Sciatic nerve (tissue), 2 donors: ENCODE results near the gene PTPN3. TPM values are rescaled to one million over a fixed set of nuclear protein-coding genes. Genes with fewer than 3 reads are reported as not detected.

Source experiments
- ATAC-seq: fragments of 200-7000 bp; cut with Tn5 transposase; one replicate; pipeline ENCODE4 v1.9.1; 2020; ENCODE audit warnings: mild to moderate bottlenecking, moderate library complexity
- DNase-seq: peaks from one replicate; pipeline ENCODE4 v3.0.0-alpha.2; 2020; ENCODE audit warnings: low spot score
- intact Hi-C: fragments of 100-400 bp; cut with DNase I; formaldehyde crosslinking; loops from one replicate; pipeline ENCODE4 v1.14.2; 2022
- total RNA-seq: library from RNA; stranded (reverse); fragmentation: NEBNext Ultra II Directional; extraction: Animal tissue kit (Norgen Biotek cat#: 25700); gene quantifications from one replicate; pipeline ENCODE4 v1.2.1, GENCODE V29; 2021
- donor health status: DM: no; HTN: no; CAD: no.
- donor health status: DM: no; HTN: no; CAD: no.

Gene PTPN3
- total RNA-seq, 1 donor from 2014 or later, result 1.0 TPM

DNA sequence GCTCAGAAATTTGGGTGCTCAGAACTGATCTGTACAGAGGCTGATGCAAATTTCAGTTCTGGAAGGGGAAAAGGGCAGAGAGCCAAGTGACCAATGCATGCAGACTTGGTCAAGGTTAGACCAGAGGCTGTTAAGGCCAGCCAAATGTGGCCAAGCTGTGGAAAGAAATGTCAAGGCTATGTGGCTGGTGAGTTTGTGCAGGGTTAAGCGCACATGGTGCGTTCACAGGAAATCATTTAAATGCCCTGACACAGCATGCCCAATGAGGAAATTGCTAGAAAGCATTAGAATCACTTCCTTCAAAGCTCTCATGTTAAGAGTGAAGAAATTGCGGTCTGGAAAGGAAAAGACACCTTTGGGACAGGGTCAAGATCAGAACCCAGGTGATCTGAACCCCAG is 58.0 kb downstream of the PTPN3 start:
- intact Hi-C loops, result loop anchor here (10.0 kb wide), 1 partner anchor 75 kb away; no protein-coding TSS in a partner anchor
- peak; percentile 5 for ATAC-seq
- no peak for DNase-seq

DNA sequence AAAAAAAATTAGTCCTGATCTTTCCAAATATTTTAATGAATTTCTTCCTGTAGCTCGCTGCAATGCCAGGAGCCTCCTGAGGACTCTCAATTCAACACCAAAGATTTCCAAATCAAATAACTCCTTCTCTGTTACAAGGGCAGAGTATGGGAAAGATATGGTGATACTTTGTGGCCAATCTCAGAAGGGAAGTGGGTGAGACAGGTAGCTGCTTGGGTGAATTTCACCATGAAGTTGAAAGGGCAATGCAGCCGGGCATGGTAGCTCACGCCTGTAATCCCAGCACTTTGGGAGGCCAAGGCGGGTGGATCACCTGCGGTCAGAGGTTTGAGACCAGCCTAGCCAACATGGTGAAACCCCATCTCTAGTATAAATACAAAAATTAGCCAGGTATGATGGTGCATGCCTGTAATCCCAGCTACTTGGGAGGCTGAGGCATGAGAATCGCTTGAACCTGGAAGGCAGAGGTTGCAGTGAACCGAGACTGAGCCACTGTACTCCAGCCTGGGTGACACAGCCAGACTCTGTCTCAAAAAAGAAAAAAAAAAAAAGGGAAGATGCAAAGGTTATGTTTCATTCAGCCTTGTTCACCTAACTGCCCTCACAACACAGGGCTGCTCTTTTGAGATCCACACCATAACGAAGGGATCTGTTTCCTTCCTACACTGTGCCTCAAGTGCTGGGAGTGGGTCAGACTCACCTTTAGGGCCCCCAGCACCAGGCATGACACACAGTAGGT is 58.6 kb downstream of the PTPN3 start:
- no peak for ATAC-seq
- intact Hi-C loops, result loop anchor here (10.0 kb wide), 1 partner anchor 75 kb away; no protein-coding TSS in a partner anchor
- DNase-seq, result no peak

DNA sequence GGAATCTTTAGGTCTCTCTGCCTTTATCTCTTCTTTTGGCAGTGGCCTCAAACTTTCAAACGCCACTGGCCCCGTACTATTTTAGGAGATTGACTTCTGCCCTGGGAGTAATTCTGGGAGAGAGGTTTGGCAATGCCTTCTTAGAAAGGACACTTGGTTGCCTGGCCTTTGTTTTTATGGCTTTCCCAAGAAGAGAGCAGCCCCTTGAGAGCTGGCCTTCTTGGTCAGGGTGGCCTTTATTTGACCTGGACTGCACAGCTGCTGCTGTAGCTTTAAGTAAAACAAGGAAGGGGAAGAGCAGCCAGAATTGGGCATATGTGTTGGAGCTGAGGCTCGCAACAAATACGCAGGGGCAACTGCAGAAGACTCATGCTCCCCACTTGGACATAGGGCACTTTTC is 60.8 kb downstream of the PTPN3 start:
- DNase-seq, result no peak
- ATAC-seq, result peak; percentile 79
- intact Hi-C loops, result no loop called here

GRCh38 chr9:109436071-109436470 is 62.0 kb downstream of the PTPN3 start:
- ATAC-seq, result no peak
- intact Hi-C loops, result no loop called here
- no peak for DNase-seq

- ATAC-seq, result no peak
- intact Hi-C loops, result no loop called here
- no peak for DNase-seq
Observed at GRCh38 chr9:109433476-109433875, 64.6 kb downstream of the PTPN3 start.

DNA sequence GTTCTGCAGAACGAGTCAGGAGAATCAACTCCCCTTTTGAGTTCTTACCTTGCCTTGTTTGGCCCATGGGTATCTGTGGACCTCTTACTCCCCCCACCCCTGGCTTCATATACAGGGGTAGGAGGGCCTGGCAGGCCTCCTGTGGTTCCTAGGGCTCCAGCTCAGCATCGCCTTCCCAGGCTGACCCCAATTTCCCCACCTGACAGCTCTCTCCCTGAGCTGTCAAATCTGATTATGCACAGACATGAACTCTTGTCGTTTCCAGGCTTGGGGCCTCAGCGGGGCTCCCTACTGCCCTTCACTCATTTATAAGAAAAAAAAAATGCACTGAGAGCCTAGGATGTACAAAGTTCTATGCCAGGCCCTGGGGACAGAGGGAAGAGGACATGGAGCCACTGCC is 67.9 kb downstream of the PTPN3 start:
- intact Hi-C loops, result no loop called here
- DNase-seq, result no peak
- no peak for ATAC-seq

- ATAC-seq, result no peak
- intact Hi-C loops, result no loop called here
- DNase-seq, result no peak
Observed at GRCh38 chr9:109428854-109429253, 69.3 kb downstream of the PTPN3 start.

DNA sequence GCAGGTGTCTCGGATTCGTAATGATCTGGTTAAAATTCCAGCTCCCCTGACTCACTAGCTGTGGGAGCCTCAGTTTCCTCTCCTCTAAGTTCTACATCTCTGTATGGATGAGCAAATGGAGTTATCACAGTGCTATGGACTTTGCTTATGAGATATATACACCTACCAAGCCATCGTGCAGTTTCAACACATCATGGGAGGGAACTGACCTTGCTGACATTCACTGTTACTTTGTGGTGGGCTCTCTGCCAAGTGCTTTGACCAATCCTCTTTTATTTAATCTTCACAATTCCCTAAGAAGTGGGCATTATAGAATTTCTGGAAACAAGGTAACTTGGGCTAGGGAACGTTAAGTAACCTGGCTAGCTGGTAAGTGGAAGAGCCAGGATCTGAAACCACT is 70.2 kb downstream of the PTPN3 start:
- ATAC-seq (no peak), DNase-seq (no peak)
- intact Hi-C loops, result no loop called here

DNA sequence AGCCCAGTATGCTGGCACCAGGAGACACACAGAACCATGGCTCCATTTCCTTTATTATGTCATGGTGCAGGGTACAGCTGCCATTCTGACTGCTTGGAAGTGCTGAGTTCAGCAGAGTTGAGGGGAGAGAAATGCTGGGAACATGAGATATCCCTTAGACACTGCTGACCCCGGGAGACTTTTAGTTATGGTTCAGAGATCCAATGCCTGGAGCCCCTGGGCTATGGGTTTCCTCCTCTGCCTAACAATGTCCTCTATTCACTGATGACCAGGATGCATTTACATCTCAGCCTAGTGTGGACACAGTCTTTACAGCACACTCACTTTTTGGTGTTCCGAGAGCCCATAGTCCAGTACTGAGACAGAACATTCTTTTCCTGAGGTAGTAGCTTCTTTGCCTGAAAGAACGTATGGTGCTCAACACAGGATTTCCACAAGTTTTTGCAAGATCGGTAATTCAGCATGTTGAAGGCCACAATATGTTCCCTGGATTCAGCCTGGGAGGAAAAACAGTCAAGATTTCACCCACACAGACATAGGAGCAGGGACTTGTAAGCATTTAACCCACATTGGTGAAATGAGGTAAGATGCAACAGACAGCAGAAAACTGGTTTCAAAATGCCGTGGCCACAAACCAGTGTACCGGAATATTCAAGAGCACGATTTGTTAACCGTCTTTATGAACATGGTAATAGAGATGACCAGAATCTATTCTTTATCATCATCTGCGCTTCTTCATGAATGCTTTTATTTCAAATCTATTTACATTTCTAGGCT is 71.3 kb downstream of the PTPN3 start:
- DNase-seq, result no peak
- intact Hi-C loops, result no loop called here
- no peak for ATAC-seq

- DNase-seq (no peak), ATAC-seq (no peak)
- intact Hi-C loops, result no loop called here
Observed at GRCh38 chr9:109424618-109425017, 73.5 kb downstream of the PTPN3 start.

DNA sequence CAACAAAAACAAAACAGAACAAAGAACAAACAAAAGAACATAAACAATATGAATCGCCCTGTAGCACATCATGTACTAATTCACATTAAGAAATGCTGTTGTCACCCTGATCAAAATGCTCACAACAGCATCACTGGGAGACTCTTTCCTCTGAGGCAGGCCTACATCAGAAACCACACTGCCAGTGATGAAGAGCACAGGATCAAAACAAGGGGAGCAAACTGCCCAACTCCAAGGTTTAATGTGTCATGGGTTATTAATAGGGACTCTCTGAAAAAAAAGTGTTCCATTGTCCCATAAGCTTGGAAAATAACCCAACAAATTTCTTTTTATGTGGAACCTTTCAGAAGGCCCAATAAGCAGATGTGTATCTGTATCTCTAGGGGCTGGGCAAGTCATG is 74.2 kb downstream of the PTPN3 start:
- no peak for DNase-seq
- no peak for ATAC-seq
- intact Hi-C loops, result no loop called here

- no peak for ATAC-seq
- intact Hi-C loops, result no loop called here
- DNase-seq, result no peak
Observed at GRCh38 chr9:109422641-109423040, 75.5 kb downstream of the PTPN3 start.

GRCh38 chr9:109421026-109421970 is 76.8 kb downstream of the PTPN3 start:
- no peak for ATAC-seq

GRCh38 chr9:109419531-109419930 is 78.6 kb downstream of the PTPN3 start:
- intact Hi-C loops, result no loop called here
- no peak for DNase-seq
- ATAC-seq, result no peak

More at GRCh38 chr9:109421026-109421970, 76.8 kb downstream of the PTPN3 start:
- DNase-seq, result no peak
- intact Hi-C loops, result no loop called here

DNA sequence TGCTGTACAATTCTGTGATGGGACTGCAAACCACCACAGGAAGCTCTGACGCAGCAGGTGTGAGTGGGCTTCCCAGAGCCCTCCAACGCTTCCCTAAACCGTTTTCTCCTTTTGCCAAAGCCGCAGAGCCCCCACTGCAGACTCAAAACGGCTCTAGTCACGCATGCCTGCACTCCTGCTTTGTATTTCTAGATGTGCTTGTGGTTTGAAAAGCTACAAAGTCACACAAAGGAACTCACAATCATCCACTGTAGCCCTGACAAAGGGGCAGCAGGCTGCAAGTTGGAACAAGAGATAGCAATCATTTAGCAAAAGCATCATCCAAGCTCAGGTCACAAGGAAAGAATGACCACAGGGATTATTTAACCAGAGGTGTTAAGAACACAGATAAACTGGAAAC is 79.3 kb downstream of the PTPN3 start:
- intact Hi-C loops, result no loop called here
- DNase-seq (no peak), ATAC-seq (no peak)

- intact Hi-C loops, result no loop called here
- no peak for ATAC-seq
- no peak for DNase-seq
Observed at GRCh38 chr9:109417585-109418544, 80.2 kb downstream of the PTPN3 start.

GRCh38 chr9:109417054-109417453 is 81.1 kb downstream of the PTPN3 start:
- intact Hi-C loops, result no loop called here
- DNase-seq, result no peak
- no peak for ATAC-seq

DNA sequence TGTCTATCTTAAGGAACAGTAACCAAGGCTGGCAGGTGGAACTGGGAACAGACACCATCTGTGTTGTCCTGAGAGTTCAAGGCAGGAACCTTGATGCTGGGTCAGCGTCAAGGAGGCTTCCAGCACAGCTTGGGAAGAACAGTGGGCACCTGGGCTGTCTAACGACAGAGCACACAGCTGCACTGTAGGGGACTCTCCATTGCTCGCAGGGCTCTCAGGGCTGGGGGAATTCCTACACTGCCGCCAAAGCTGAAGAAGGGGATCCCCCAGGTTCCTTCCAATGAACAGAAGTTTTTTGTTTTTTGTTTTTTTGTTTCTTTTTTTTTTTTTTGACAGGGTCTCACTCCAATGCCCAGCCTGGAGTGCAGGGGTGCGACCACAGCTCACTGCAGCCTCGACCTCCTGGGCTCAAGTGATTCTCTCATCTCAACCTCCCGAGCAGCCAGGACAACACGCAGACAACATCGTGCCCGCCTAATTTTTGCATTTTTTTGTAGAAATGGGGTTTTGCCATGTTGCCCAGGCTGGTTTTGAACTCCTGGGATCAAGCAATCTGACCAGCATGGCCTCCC is 81.9 kb downstream of the PTPN3 start:
- no peak for DNase-seq
- intact Hi-C loops, result no loop called here
- ATAC-seq, result no peak
